Endodermal cell (in vitro differentiated cells): ENCODE measurements around the gene FAM124B. TPM values are rescaled to one million over a fixed set of nuclear protein-coding genes. Genes with fewer than 3 reads are reported as not detected.

Experiments used
- DNase-seq: peaks from one replicate; pipeline ENCODE4 v3.0.0-alpha.2; 2017
- H3K27ac ChIP-seq: 2 replicates; pipeline ENCODE4 v1.5.1; 2013; ENCODE audit warnings: mild to moderate bottlenecking, low read depth, low read length, moderate library complexity
- H3K27me3 ChIP-seq: 2 replicates; pipeline ENCODE4 v1.6.1; 2013; ENCODE audit warnings: mild to moderate bottlenecking, low read length, moderate library complexity; ENCODE audit not compliant: insufficient read depth, control insufficient read depth, poor library complexity, severe bottlenecking
- H3K36me3 ChIP-seq: 2 replicates; pipeline ENCODE4 v1.7.0; 2013; ENCODE audit warnings: mild to moderate bottlenecking, low read length, moderate library complexity; ENCODE audit not compliant: control insufficient read depth, insufficient read depth
- H3K4me1 ChIP-seq: one replicate; pipeline ENCODE4 v1.7.0; 2013; ENCODE audit warnings: low read length; ENCODE audit not compliant: control insufficient read depth, insufficient read depth
- H3K4me3 ChIP-seq: 2 replicates; pipeline ENCODE4 v1.5.1; 2013; ENCODE audit warnings: mild to moderate bottlenecking, low read length, moderate library complexity
- H3K9ac ChIP-seq: 2 replicates; pipeline ENCODE4 v1.6.1; 2013; ENCODE audit warnings: mild to moderate bottlenecking, low read length, moderate library complexity; ENCODE audit not compliant: poor library complexity, severe bottlenecking; ENCODE audit errors: extremely low read depth
- H3K9me3 ChIP-seq: 2 replicates; pipeline ENCODE4 v1.6.1; 2013; ENCODE audit warnings: mild to moderate bottlenecking, low read length, moderate library complexity; ENCODE audit not compliant: control insufficient read depth
- H3K27ac Mint-ChIP-seq: 2 replicates; pipeline ENCODE4 v1.8.0; 2020; ENCODE audit warnings: mixed read lengths
- H3K27me3 Mint-ChIP-seq: 2 replicates; pipeline ENCODE4 v1.8.0; 2021; ENCODE audit warnings: mild to moderate bottlenecking, mixed read lengths; ENCODE audit not compliant: insufficient read depth
- H3K36me3 Mint-ChIP-seq: 2 replicates; pipeline ENCODE4 v1.8.0; 2020; ENCODE audit warnings: low read depth, mixed read lengths
- H3K4me1 Mint-ChIP-seq: 2 replicates; pipeline ENCODE4 v1.8.0; 2020; ENCODE audit warnings: mixed read lengths
- H3K4me3 Mint-ChIP-seq: 2 replicates; pipeline ENCODE4 v1.8.0; 2020; ENCODE audit warnings: mild to moderate bottlenecking, moderate library complexity, mixed read lengths
- H3K9me3 Mint-ChIP-seq: 2 replicates; pipeline ENCODE4 v1.8.0; 2020; ENCODE audit warnings: mild to moderate bottlenecking, mixed read lengths
- CTCF ChIP-seq: fragments of 200-600 bp; sonication (generic); conservative IDR thresholded peaks from 2 replicates; pipeline ENCODE4 v1.5.0; 2021; ENCODE audit warnings: antibody characterized with exemption, mild to moderate bottlenecking
- WGBS, 2 experiments: methylation state at CpG; one replicate each; pipeline versions ENCODE4 v1.1.5 to v1.1.7; 2013; ENCODE audit warnings: missing lambda C conversion rate in 2 of 2, mixed read lengths in 1 of 2; ENCODE audit not compliant: insufficient coverage in 1 of 2, insufficient read length in 1 of 2; 5-methylcytosine and 5-hydroxymethylcytosine counted together
- total RNA-seq, 2 donors: library from RNA; stranded (reverse); fragmentation: NEBNext Ultra II Directional in 1 of 2; extraction: Animal tissue kit (Norgen Biotek cat#: 25700) in 1 of 2; gene quantifications; 2 replicates in 1 of 2; 3 replicates in 1 of 2; pipeline ENCODE4 v1.2.1, GENCODE V29; 2021

The FAM124B gene
- total RNA-seq, 2 donors from 2014 or later = 0.58 to 1.2 TPM

GRCh38 chr2:224359569-224359968 lies 42.3 kb downstream of the FAM124B start:
- H3K36me3 ChIP-seq = no peaks in the 10 kb centered on the region
- TF ChIP-seq CTCF = peak; percentile 84
- DNase-seq = peak; percentile 85
- Mint-ChIP-seq H3K4me1 (no peaks in the 10 kb centered on the region), H3K4me3 (no peak overlapping the region), H3K9me3 (peaks cover 2% of the 10 kb centered on the region), H3K36me3 (no peaks in the 10 kb centered on the region), H3K27me3 (no peaks in the 10 kb centered on the region), H3K27ac (no peak overlapping the region)
- H3K9me3 ChIP-seq = no peaks in the 10 kb centered on the region
- H3K4me3 ChIP-seq = no peak overlapping the region
- WGBS, 2 experiments = 72 to 89% methylated on average over 1 to 3 of the region's 3 CpGs
- no peak overlapping the region for H3K27ac ChIP-seq
- H3K9ac ChIP-seq = no peak overlapping the region
- H3K27me3 ChIP-seq = no peaks in the 10 kb centered on the region
- H3K4me1 ChIP-seq = no peaks in the 10 kb centered on the region

GRCh38 chr2:224357098-224357901 lies 44.6 kb downstream of the FAM124B start:
- Histone ChIP-seq H3K9ac (no peak overlapping the region), H3K36me3 (no peaks in the 10 kb centered on the region), H3K9me3 (no peaks in the 10 kb centered on the region), H3K4me3 (no peak overlapping the region), H3K27ac (no peak overlapping the region), H3K27me3 (no peaks in the 10 kb centered on the region), H3K4me1 (no peaks in the 10 kb centered on the region)
- Mint-ChIP-seq H3K27me3 (no peaks in the 10 kb centered on the region), H3K27ac (no peak overlapping the region), H3K4me3 (no peak overlapping the region), H3K9me3 (no peaks in the 10 kb centered on the region), H3K4me1 (no peaks in the 10 kb centered on the region), H3K36me3 (no peaks in the 10 kb centered on the region)
- peak; percentile 87 for TF ChIP-seq CTCF
- peak; percentile 82 for DNase-seq
- WGBS, 2 experiments = 56 to 78% methylated on average over 5 to 8 of the region's 8 CpGs

GRCh38 chr2:224354632-224355211 lies 47.2 kb downstream of the FAM124B start:
- no peak for TF ChIP-seq CTCF
- Histone ChIP-seq H3K27ac (no peak overlapping the region), H3K9me3 (no peaks in the 10 kb centered on the region), H3K4me1 (no peaks in the 10 kb centered on the region), H3K4me3 (no peak overlapping the region), H3K36me3 (no peaks in the 10 kb centered on the region), H3K9ac (no peak overlapping the region), H3K27me3 (no peaks in the 10 kb centered on the region)
- H3K4me3 Mint-ChIP-seq = no peak overlapping the region
- DNase-seq = no peak
- no peak overlapping the region for H3K27ac Mint-ChIP-seq
- no peaks in the 10 kb centered on the region for H3K36me3 Mint-ChIP-seq
- H3K4me1 Mint-ChIP-seq = no peaks in the 10 kb centered on the region
- WGBS, 2 experiments = 91 to 94% methylated on average over 13 of the region's 13 CpGs
- no peaks in the 10 kb centered on the region for H3K9me3 Mint-ChIP-seq
- no peaks in the 10 kb centered on the region for H3K27me3 Mint-ChIP-seq
